ENCODE data around the gene CSNK1G2. TPM values are rescaled to one million over a fixed set of nuclear protein-coding genes. Genes with fewer than 3 reads are reported as not detected.

CSNK1G2 gene
- total RNA-seq, 1 donor from 2014 or later = 58.4 TPM

DNA sequence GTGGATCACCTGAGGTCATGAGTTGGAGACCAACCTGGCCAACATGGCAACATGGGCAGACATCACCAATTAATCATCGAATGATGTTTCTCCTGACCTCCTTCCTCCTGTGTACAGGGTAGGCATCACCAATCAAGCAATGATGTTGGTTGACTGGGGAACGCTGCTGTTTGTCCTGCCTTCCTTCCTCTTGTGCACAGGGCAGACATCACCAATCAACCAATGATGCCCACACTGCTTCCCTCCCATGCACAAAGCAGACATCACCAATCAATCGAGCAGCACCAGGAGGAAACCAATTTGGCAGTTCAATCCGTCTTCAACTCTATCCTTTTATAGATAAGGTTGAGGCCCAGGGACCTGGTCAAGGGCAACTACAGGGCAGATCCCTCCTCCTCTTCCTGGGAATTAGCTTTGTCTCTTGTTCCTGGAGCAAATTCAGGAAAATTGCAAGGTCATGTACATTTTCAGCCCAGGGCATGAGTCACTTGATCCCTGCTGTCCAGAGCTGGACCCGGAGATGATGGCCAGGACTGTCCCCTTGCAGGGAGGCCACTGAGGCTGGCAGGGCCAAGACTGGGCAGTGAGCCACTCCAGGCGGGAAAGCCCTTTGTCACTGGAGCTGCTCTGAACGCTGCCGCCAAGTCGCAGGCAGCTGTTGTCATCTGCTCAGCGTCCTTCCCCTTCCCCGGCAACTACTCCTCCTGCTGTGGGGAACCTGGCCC is 5.3 kb upstream of the CSNK1G2 start:
- Histone ChIP-seq H3K27me3 (ENCODE audit: control insufficient read depth, insufficient read depth, low read length) (no peaks in the 10 kb centered on the region), H3K36me3 (ENCODE audit: control insufficient read depth, insufficient read depth, low read length) (no peaks in the 10 kb centered on the region), H3K4me3 (ENCODE audit: low read depth, low read length) (no peak overlapping the region)
- TF ChIP-seq CTCF (IDR thresholded peaks at IDR 0.05; ENCODE audit: insufficient read depth, low read length, severe bottlenecking) = no peak
- DNase-seq (ENCODE audit: low read depth) = peak; percentile 21
- FAIRE-seq = peak; percentile 72

GRCh38 chr19:1936430-1936829 is 4.5 kb upstream of the CSNK1G2 start:
- no peak for FAIRE-seq

DNA sequence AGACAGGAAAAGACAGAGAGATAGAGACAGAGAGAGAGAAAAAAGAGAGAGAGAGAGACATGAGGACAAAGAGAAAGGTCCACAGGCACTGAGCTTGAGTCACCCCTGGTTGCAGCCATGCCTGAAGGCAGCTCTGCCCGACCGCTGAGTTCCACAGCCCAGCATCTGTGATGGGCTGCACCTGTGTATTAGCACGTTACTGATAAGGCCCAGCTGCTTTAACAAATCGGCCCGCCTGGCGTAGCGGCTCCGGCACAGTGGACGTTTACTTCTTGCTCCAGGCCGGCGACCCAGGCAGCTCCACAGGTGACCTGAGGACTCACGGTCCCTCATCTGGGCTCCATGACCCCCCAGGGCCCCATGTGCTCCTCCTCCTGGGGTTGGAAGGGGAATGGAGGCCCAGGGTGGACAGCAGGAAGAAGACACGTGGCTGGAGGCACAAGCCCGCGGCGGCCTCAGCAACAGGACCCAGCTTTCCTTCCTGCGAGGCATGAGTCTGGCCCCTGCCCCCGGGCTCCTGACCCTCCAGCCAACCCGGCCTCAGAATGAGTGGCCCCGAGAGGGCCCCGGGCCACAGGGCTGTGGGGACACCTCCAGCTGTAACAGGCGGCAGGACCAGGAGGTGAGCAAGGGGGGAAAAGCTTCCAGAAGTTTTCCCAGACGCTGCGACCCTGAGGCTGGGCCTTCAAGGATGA is 3.9 kb upstream of the CSNK1G2 start:
- TF ChIP-seq CTCF (IDR thresholded peaks at IDR 0.05; ENCODE audit: insufficient read depth, low read length, severe bottlenecking) = no peak
- H3K4me3 ChIP-seq (ENCODE audit: low read depth, low read length) = no peak overlapping the region
- FAIRE-seq (no peak), DNase-seq (ENCODE audit: low read depth) (no peak)
- no peaks in the 10 kb centered on the region for H3K36me3 ChIP-seq (ENCODE audit: control insufficient read depth, insufficient read depth, low read length)
- H3K27me3 ChIP-seq (ENCODE audit: control insufficient read depth, insufficient read depth, low read length) = no peaks in the 10 kb centered on the region

More at GRCh38 chr19:1936430-1936829, 4.5 kb upstream of the CSNK1G2 start:
- Histone ChIP-seq H3K4me3 (ENCODE audit: low read depth, low read length) (no peak overlapping the region), H3K27me3 (ENCODE audit: control insufficient read depth, insufficient read depth, low read length) (no peaks in the 10 kb centered on the region), H3K36me3 (ENCODE audit: control insufficient read depth, insufficient read depth, low read length) (no peaks in the 10 kb centered on the region)
- no peak for DNase-seq (ENCODE audit: low read depth)
- no peak for TF ChIP-seq CTCF (IDR thresholded peaks at IDR 0.05; ENCODE audit: insufficient read depth, low read length, severe bottlenecking)

- Histone ChIP-seq H3K27me3 (ENCODE audit: control insufficient read depth, insufficient read depth, low read length) (no peaks in the 10 kb centered on the region), H3K36me3 (ENCODE audit: control insufficient read depth, insufficient read depth, low read length) (no peaks in the 10 kb centered on the region), H3K4me3 (ENCODE audit: low read depth, low read length) (no peak overlapping the region)
- TF ChIP-seq CTCF (IDR thresholded peaks at IDR 0.05; ENCODE audit: insufficient read depth, low read length, severe bottlenecking) = no peak
- DNase-seq (ENCODE audit: low read depth) (no peak), FAIRE-seq (no peak)
These were observed 2.9 kb upstream of the CSNK1G2 start for GRCh38 chr19:1938071-1938470.

DNA sequence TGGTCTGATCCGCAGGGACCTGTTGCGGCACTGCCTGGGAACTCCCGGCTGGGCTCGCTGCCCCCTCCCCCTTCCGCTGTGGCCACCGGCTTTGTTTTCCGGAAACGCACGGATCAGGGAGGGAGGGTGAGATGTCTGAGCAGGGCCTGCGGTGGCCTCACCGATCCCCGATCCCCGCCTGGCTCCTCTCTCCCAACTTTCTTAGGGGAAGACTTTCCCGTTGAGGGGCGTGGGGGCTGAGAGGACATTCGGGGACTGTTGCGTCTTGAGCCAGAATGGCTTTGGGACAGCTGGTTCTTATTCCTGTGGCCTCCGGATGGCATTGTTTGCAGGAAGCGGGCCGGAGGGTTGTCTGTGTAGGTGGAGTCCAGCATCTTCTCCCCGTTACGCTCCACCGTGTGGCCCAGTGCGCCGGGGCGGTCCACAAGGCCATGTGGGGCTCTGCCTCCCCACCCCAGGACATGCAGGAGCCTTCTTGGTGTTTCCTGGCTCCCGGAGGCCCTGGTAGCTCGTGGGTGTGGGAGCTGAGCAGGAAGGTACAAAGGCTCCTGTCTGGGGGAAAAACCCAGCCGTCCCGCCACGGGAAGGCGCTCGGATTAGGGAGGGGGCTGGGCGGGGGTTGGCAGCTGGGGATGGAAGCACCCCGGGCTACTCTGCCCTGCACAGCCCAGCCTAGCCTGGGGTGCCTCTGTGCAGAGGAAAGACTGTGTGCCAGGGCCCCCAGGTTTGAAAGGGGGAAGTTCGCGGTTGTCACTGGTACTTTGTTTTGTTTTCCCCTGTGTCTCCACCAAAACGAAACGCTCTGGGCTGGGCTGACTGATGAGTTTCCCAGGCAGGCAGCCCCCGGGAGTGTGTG is 1.3 kb downstream of the CSNK1G2 start:
- Histone ChIP-seq H3K36me3 (ENCODE audit: control insufficient read depth, insufficient read depth, low read length) (no peaks in the 10 kb centered on the region), H3K4me3 (ENCODE audit: low read depth, low read length) (peak overlapping the region; percentile 95), H3K27me3 (ENCODE audit: control insufficient read depth, insufficient read depth, low read length) (no peaks in the 10 kb centered on the region)
- peak; percentile 60 for DNase-seq (ENCODE audit: low read depth)
- no peak for TF ChIP-seq CTCF (IDR thresholded peaks at IDR 0.05; ENCODE audit: insufficient read depth, low read length, severe bottlenecking)
- FAIRE-seq = no peak

All from bronchial epithelial cell (primary cell).